ENCODE data around the gene RABEP1. TPM values are rescaled to one million over a fixed set of nuclear protein-coding genes. Genes with fewer than 3 reads are reported as not detected.
"Not testable (repeated sequence)": the region's sequence is repeated elsewhere in the genome, so short reads cannot be mapped to it uniquely, and the experiment has no call there.

The RABEP1 gene
- polyA plus RNA-seq, 3 donors, result 58.9 to 68.4 (median 59.0) TPM

- no peak for DNase-seq
These were observed 134.8 kb downstream of the RABEP1 start for GRCh38 chr17:5416901-5417300.

GRCh38 chr17:5418858-5419355, 136.8 kb downstream of the RABEP1 start:
- DNase-seq, result peak; percentile 72

GRCh38 chr17:5419356-5419958, 137.4 kb downstream of the RABEP1 start, which contains the start of gene NUP88:
NUP88 (minus strand) TSS chr17:5419662; CDS start chr17:5419650, 12 bp downstream.
- DNase-seq, result peak; percentile 99

DNA sequence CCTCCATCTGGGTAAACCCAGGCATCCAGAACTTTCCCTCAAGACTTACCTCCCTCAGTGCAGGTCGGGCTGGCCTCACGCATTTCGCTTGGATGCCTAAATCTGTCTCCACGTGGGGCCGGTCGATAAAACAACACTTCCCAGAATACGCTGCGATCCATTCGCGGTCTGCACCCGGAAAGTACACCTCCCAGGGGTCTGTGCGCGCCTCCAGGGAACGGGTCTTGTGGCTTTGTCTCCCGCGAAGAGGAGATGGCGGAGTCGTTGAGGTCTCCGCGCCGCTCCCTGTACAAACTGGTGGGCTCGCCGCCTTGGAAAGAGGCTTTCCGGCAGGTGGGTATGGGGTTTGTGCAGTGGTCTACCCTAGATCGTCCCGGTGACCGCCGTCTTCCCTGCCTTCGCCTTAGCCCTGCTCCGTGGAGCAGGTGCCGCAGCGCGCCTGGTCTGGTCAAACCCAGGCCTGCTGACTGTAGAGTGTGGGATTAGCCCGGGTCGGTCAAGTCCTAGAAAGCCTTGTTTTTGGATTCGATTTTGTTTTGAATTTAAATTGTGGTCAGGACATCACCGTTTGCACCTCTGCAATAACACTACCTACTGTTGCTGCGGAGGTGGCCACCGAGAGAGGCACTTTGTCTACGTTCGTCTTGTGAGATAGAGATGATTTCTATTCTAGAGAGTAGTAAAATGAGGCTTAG, 138.0 kb downstream of the RABEP1 start, which contains the start of gene RPAIN:
Gene RPAIN, plus strand, starts transcription at position 224 of the 695 bp plus-strand sequence. Its CDS starts 29 bp downstream, at position 253.
- DNase-seq, result peak; percentile 90

DNA sequence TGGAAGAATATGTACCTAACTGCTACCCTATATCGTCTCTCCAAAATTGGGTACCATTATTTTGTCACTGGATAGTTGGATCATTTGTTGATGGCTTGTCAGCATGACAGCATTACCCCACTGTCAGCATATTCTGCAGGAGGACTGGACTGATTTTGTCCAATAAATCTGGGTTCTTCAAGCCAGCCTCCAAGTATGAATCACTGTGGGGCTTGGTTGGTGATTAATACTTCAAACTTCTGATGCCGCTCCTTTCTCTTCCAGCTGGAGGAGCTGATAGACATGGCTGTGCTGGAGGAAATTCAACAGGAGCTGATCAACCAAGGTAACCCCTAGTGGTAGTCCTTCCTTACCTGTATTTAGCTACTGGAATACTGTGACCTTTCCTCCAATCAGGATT, 140.4 kb downstream of the RABEP1 start:
- no peak for DNase-seq

DNA sequence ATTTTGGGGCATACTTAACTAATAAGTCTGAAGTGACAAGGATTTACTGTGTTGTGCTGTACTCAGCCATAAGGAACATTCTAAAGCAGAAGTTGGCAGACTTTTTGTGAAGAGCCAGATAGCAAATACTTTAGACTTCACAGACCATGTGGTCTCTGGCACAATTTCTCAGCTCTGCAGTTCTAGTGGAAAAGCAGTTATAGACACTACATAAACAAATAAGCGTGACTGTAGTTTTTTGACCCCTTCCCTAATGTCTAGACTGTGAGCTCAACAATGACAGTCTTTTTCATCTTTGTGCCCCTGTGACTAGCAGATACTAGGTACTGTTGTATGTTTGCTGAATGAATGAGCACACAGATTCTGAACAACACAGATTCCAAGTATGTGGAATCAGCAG, 142.8 kb downstream of the RABEP1 start:
- no peak for DNase-seq

DNA sequence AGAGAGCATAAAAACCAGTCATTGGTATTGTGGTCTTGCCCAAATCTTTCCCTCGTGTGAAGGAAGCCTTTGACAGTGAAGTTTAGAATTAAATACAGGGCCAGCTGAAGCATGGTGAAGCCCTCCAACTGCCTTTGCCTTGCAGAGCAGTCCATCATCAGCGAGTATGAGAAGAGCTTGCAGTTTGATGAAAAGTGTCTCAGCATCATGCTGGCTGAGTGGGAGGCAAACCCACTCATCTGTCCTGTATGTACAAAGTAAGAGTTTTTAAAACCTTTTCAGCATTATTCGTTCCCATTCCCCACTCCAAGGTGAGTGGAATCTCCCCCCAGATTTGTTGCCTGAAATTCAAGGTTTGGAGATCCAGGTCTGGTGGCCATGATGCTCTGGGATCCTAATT, 143.7 kb downstream of the RABEP1 start:
- no peak for DNase-seq

GRCh38 chr17:5429191-5429887, 147.3 kb downstream of the RABEP1 start:
- DNase-seq, result no peak

DNA sequence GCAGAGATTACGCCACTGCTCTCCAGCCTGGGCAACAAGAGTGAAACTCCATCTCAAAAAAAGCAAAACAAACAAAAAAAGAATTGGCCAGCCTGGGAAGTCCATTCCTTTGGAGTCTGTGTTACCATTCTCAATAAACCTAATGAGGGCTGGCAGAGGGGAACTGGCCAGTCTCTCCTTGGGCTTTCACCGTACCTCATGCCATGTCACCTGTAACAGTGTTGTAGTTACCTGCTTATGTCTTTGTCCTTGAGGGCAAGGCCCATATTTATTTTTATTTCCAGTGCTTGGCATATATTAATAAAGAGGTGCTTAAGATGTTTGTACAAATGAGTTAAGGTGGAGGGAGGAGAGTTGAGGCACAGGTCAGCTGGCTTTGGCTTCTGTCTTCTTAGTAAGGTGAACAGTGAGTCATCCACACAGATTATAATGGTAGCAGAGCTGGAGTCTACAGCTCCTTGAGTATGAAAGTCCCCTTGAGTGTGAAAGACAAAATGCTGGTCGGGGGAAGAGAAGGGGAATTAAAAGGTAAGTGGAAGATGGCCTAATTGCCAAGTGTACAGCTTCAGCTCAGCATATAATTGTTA, 148.4 kb downstream of the RABEP1 start:
- DNase-seq, result no peak

DNA sequence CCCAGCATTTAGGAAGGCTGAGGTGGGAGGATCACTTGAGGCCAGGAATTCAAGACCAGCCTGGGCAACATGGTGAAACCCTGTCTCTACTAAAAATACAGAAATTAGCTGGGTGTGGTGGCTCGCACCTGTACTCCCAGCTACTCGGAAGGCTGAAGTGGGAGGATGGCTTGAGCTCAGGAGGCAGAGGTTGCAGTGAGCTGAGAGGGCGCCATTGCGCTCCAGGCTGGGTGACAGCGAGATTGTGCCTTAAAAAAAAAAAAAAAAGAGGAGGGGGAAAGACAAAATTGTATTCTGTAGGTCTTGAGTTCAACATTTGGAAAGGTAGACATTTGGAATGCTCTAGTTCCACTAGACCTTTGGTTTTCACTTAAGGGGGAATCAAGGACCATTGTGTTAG, 149.2 kb downstream of the RABEP1 start:
- DNase-seq, result not testable (repeated sequence)

DNA sequence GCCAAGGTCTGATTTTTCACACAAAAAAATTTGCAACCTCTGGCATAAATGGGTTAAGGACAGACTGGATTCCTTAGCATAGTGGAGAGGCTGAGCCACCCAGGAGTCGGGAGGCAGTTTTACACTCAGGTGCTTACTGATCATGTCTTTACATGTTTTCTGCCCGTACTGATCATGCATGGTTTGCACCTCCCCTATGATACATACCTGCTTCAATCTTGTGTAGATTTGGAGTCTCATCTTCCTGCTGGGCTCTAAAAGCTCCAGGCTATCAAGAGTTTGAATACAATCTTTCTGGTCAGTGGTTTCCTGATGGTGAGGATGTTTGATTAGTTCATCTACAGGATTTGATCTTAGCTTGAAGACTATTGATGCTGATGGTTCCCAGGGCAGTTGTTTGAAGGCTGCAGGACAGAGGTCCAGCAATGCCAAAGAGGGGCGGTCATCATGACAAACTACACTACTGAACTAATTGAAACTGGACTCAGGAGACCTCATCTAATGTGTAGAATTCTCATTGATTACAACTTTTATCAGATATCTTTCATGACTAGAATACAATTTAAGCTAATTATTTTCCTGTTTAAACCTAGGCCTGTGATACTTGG, 150.0 kb downstream of the RABEP1 start:
- DNase-seq, result no peak

DNA sequence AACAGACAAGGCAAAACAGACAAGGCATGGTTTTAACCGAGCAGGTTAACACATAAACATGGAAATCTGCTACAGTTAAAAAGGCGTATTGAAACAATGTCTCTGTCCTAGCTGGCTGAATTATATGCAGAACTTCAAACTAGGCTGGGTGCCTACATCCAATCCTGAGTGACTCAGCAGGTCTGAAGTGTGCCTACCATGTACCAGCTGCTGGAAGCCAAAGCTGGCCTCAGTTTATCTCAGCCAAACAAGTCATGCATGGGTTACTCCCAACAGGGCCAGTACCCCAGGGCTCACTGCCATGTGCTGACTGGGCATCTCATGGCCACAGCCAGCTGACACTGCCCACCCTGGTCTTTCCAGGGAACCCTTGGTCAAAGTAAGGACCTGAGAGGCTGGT, 152.9 kb downstream of the RABEP1 start:
- no peak for DNase-seq

Other genes starting within 250 kb of the RABEP1 start
- gene SLC52A1, start 246.9 kb upstream of the RABEP1 start, polyA plus RNA-seq (ENCODE audit: insufficient read length in 3 of 3), result under 1 TPM; 0.24 to 0.42 (median 0.41) TPM
- gene ZFP3, start 203.8 kb upstream of the RABEP1 start, polyA plus RNA-seq (ENCODE audit: insufficient read length in 3 of 3), result 10 to 100 TPM; 13.7 to 16.9 (median 15.0) TPM
- 10 to 100 TPM; 21.8 to 50.0 (median 24.0) TPM for gene ZNF232, start 170.4 kb upstream of the RABEP1 start, polyA plus RNA-seq (ENCODE audit: insufficient read length in 3 of 3)
- gene USP6, start 166.3 kb upstream of the RABEP1 start, polyA plus RNA-seq (ENCODE audit: insufficient read length in 3 of 3), result 10 to 100 TPM in 1 of 3 donors, 1 to 10 TPM in 2; 2.5 to 14.7 (median 5.1) TPM
- 10 to 100 TPM; 18.7 to 27.6 (median 26.2) TPM for gene ZNF594, start 90.4 kb upstream of the RABEP1 start, polyA plus RNA-seq (ENCODE audit: insufficient read length in 3 of 3)
- 1 to 10 TPM in 2 of 3 donors, under 1 TPM in 1; 0.91 to 2.2 (median 1.4) TPM for gene SCIMP, start 47.4 kb upstream of the RABEP1 start, polyA plus RNA-seq (ENCODE audit: insufficient read length in 3 of 3)
- 10 to 100 TPM; 65.0 to 80.9 (median 77.2) TPM for gene NUP88, start 137.4 kb downstream of the RABEP1 start, polyA plus RNA-seq (ENCODE audit: insufficient read length in 3 of 3)
- 10 to 100 TPM; 63.7 to 91.1 (median 89.8) TPM for gene RPAIN, start 137.9 kb downstream of the RABEP1 start, polyA plus RNA-seq (ENCODE audit: insufficient read length in 3 of 3)
- 100 to 1,000 TPM; 135 to 161 (median 156) TPM for gene C1QBP, start 156.9 kb downstream of the RABEP1 start, polyA plus RNA-seq (ENCODE audit: insufficient read length in 3 of 3)
- 10 to 100 TPM; 15.9 to 22.4 (median 21.1) TPM for gene DHX33, start 186.7 kb downstream of the RABEP1 start, polyA plus RNA-seq (ENCODE audit: insufficient read length in 3 of 3)
- 10 to 100 TPM; 78.8 to 83.0 (median 82.2) TPM for gene DERL2, start 203.9 kb downstream of the RABEP1 start, polyA plus RNA-seq (ENCODE audit: insufficient read length in 3 of 3)
- gene MIS12, start 204.3 kb downstream of the RABEP1 start, polyA plus RNA-seq (ENCODE audit: insufficient read length in 3 of 3), result 10 to 100 TPM; 35.1 to 46.6 (median 44.2) TPM

All from renal pelvis (tissue), 4 donors.